Mucosa of rectum (tissue), 2 donors: Measurements from ENCODE around the gene C3.

Source experiments
- H3K27ac ChIP-seq, 2 donors: one replicate each; pipeline ENCODE4 v1.7.0; 2013; ENCODE audit warnings: inconsistent platforms in 2 of 2, low read depth in 2 of 2, low read length in 2 of 2
- H3K27me3 ChIP-seq, 2 donors: one replicate each; pipeline ENCODE4 v1.7.0; 2013; ENCODE audit warnings: low read length in 2 of 2; ENCODE audit not compliant: control insufficient read depth in 2 of 2, insufficient read depth in 2 of 2
- H3K36me3 ChIP-seq, 2 donors: one replicate each; pipeline ENCODE4 v1.7.0; 2013; ENCODE audit warnings: low read length in 2 of 2; ENCODE audit not compliant: control insufficient read depth in 2 of 2, insufficient read depth in 2 of 2
- H3K4me1 ChIP-seq, 2 donors: one replicate each; pipeline ENCODE4 v1.7.0; 2013; ENCODE audit warnings: low read length in 2 of 2, mild to moderate bottlenecking in 1 of 2; ENCODE audit not compliant: control insufficient read depth in 2 of 2, insufficient read depth in 2 of 2
- H3K4me3 ChIP-seq, 2 donors: one replicate each; pipeline ENCODE4 v1.7.0; 2013; ENCODE audit warnings: low read length in 2 of 2
- H3K9ac ChIP-seq, 2 donors: one replicate each; pipeline ENCODE4 v1.7.0; 2013; ENCODE audit warnings: low read length in 2 of 2, low read depth in 1 of 2, mild to moderate bottlenecking in 1 of 2
- H3K9me3 ChIP-seq, 2 donors: one replicate each; pipeline ENCODE4 v1.7.0; 2013; ENCODE audit warnings: low read length in 2 of 2; ENCODE audit not compliant: control insufficient read depth in 2 of 2
- donor health status: healthy.
- donor health status: Normal muscosa, but diverticular disease.

C3 gene

GRCh38 chr19:6737873-6738786 lies 17.7 kb upstream of the C3 start:
- Histone ChIP-seq H3K9ac (peak overlapping the region; percentile 76 to 87), H3K27ac (peak overlapping the region; percentile 89 to 96), H3K4me1 (peaks cover 28 to 36% of the 10 kb centered on the region in 2 donors), H3K27me3 (no peaks in the 10 kb centered on the region), H3K4me3 (peak overlapping the region; percentile 65 to 73), H3K9me3 (no peaks in the 10 kb centered on the region), H3K36me3 (peaks cover 2 to 6% of the 10 kb centered on the region in 2 donors)

- Histone ChIP-seq H3K27me3 (no peaks in the 10 kb centered on the region), H3K27ac (peak within 1 kb of the TSS; percentile 95 to 96), H3K4me3 (peak within 1 kb of the TSS; percentile 83 to 85), H3K9ac (peak within 1 kb of the TSS; percentile 87 to 95), H3K9me3 (no peaks in the 10 kb centered on the region), H3K4me1 (peaks cover 28 to 35% of the 10 kb centered on the region in 2 donors), H3K36me3 (peaks cover 3 to 6% of the 10 kb centered on the region in 2 donors)
Observed at GRCh38 chr19:6737284-6737872, 16.9 kb upstream of the C3 start, which contains the start of gene GPR108. Gene GPR108, minus strand, starts transcription at chr19:6737580. Its CDS starts 4 bp downstream, at chr19:6737576.

- peak overlapping the region; percentile 83 to 85 for H3K4me3 ChIP-seq
- peaks cover 3 to 7% of the 10 kb centered on the region in 2 donors for H3K36me3 ChIP-seq
- no peaks in the 10 kb centered on the region for H3K9me3 ChIP-seq
- H3K27me3 ChIP-seq, result no peaks in the 10 kb centered on the region
- peaks cover 28 to 33% of the 10 kb centered on the region in 2 donors for H3K4me1 ChIP-seq
- H3K9ac ChIP-seq, result peak overlapping the region; percentile 86 to 95
- H3K27ac ChIP-seq, result peak overlapping the region; percentile 93 to 95
Observed at GRCh38 chr19:6736917-6737283, 16.4 kb upstream of the C3 start.

GRCh38 chr19:6736169-6736916 lies 15.9 kb upstream of the C3 start:
- peaks cover 3 to 11% of the 10 kb centered on the region in 2 donors for H3K36me3 ChIP-seq
- H3K9me3 ChIP-seq, result no peaks in the 10 kb centered on the region
- H3K4me1 ChIP-seq, result peaks cover 28 to 33% of the 10 kb centered on the region in 2 donors
- peak overlapping the region; percentile 93 to 95 for H3K27ac ChIP-seq
- H3K9ac ChIP-seq, result peak overlapping the region; percentile 86 to 95
- H3K27me3 ChIP-seq, result no peaks in the 10 kb centered on the region
- H3K4me3 ChIP-seq, result peak overlapping the region; percentile 83 to 85

GRCh38 chr19:6735181-6735911 lies 14.9 kb upstream of the C3 start:
- Histone ChIP-seq H3K36me3 (peaks cover 3 to 11% of the 10 kb centered on the region in 2 donors), H3K9me3 (no peaks in the 10 kb centered on the region), H3K4me3 (no peak overlapping the region), H3K4me1 (peaks cover 24 to 27% of the 10 kb centered on the region in 2 donors), H3K27ac (peak overlapping the region; percentile 93 to 95), H3K9ac (peak overlapping the region in 1 of 2 donors; percentile 33), H3K27me3 (no peaks in the 10 kb centered on the region)

GRCh38 chr19:6734096-6734696 lies 13.7 kb upstream of the C3 start:
- Histone ChIP-seq H3K9me3 (no peaks in the 10 kb centered on the region), H3K27me3 (no peaks in the 10 kb centered on the region), H3K36me3 (peaks cover 3 to 11% of the 10 kb centered on the region in 2 donors), H3K9ac (no peak overlapping the region), H3K4me1 (peaks cover 26 to 28% of the 10 kb centered on the region in 2 donors), H3K4me3 (no peak overlapping the region), H3K27ac (no peak overlapping the region)

- Histone ChIP-seq H3K9ac (no peak overlapping the region), H3K4me3 (no peak overlapping the region), H3K9me3 (no peaks in the 10 kb centered on the region), H3K27ac (no peak overlapping the region), H3K36me3 (peaks cover 3 to 11% of the 10 kb centered on the region in 2 donors), H3K27me3 (no peaks in the 10 kb centered on the region), H3K4me1 (peaks cover 19 to 21% of the 10 kb centered on the region in 2 donors)
Observed at GRCh38 chr19:6733338-6734095, 13.1 kb upstream of the C3 start.

- Histone ChIP-seq H3K36me3 (peaks cover 3 to 11% of the 10 kb centered on the region in 2 donors), H3K4me1 (peaks cover 13 to 14% of the 10 kb centered on the region in 2 donors)
Observed at GRCh38 chr19:6732803-6733337, 12.4 kb upstream of the C3 start.

More at GRCh38 chr19:6732803-6733337, 12.4 kb upstream of the C3 start:
- H3K9me3 ChIP-seq, result no peaks in the 10 kb centered on the region
- no peak overlapping the region for H3K4me3 ChIP-seq
- H3K27ac ChIP-seq, result no peak overlapping the region
- H3K9ac ChIP-seq, result no peak overlapping the region
- H3K27me3 ChIP-seq, result no peaks in the 10 kb centered on the region
